ENCODE measurements around the gene CCNE1. TPM values are rescaled to one million over a fixed set of nuclear protein-coding genes. Genes with fewer than 3 reads are reported as not detected.
A peak's percentile ranks its signal among the peaks of the same experiment; 100 is the strongest.

Gene CCNE1
- total RNA-seq, 2 experiments from 2014 or later: 24.5 to 25.7 TPM

DNA sequence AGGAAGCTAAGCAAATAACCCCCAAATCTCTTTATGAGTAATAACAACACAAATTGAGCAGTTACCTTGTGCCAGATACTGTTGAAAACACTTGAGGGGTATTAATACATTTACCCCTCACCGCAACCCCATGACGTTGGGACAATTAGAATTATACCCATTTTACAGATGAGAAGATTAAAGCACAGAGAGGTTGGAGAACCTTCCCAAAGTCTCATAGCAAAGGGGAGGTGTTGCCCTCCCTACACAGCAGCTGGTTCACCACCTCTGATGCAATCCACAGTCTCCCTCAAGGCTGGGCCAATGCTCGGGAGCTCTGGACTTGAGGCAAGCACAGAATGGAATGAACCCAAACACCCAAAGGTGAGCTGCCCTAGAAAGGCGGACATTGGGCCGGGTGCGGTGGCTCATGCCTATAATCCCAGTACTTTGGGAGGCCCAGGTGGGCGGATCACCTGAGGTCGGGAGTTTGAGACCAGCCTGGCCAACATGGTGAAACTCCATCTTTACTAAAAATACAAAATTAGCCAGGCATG lies 3.9 kb upstream of the CCNE1 start:
- H3K4me3 Mint-ChIP-seq: no peak overlapping the region
- intact Hi-C loops (cut with micrococcal nuclease): no loop called here
- peaks cover 3% of the 10 kb centered on the region for H3K36me3 Mint-ChIP-seq (ENCODE audit: low read depth)
- no peaks in the 10 kb centered on the region for H3K9me3 Mint-ChIP-seq
- no peak for DNase-seq
- POLR2A ChIA-PET: interaction anchor here (0.7 kb wide), 1 partner anchor 48 kb away, joined by 3 read pairs; no protein-coding TSS in a partner anchor
- CTCF ChIA-PET: no interaction called here
- TF ChIP-seq CTCF (IDR thresholded peaks at IDR 0.05): no peak
- no peaks in the 10 kb centered on the region for H3K27me3 Mint-ChIP-seq
- H3K4me1 Mint-ChIP-seq (ENCODE audit: low read depth): peaks cover 21% of the 10 kb centered on the region
- no peak for ATAC-seq
- no peak overlapping the region for H3K27ac Mint-ChIP-seq

- H3K4me3 Mint-ChIP-seq: peak overlapping the region; percentile 82
- ChIA-PET CTCF (interaction anchor here (1.1 to 1.7 kb wide), 4 partner anchors 20 to 80 kb away, joined by 3 to 6 read pairs (median 4); no protein-coding TSS in a partner anchor), POLR2A (interaction anchor here (2.4 kb wide), 1 partner anchor 27 kb away, joined by 8 read pairs; no protein-coding TSS in a partner anchor)
- no peaks in the 10 kb centered on the region for H3K27me3 Mint-ChIP-seq
- no peaks in the 10 kb centered on the region for H3K9me3 Mint-ChIP-seq
- H3K36me3 Mint-ChIP-seq (ENCODE audit: low read depth): peaks cover 15% of the 10 kb centered on the region
- peaks cover 20% of the 10 kb centered on the region for H3K4me1 Mint-ChIP-seq (ENCODE audit: low read depth)
- TF ChIP-seq CTCF (IDR thresholded peaks at IDR 0.05): no peak
- ATAC-seq (no peak), DNase-seq (no peak)
- peak overlapping the region; percentile 93 for H3K27ac Mint-ChIP-seq
- intact Hi-C loops (cut with micrococcal nuclease): no loop called here
Measured at GRCh38 chr19:29809795-29810503, 1.8 kb upstream of the CCNE1 start.

DNA sequence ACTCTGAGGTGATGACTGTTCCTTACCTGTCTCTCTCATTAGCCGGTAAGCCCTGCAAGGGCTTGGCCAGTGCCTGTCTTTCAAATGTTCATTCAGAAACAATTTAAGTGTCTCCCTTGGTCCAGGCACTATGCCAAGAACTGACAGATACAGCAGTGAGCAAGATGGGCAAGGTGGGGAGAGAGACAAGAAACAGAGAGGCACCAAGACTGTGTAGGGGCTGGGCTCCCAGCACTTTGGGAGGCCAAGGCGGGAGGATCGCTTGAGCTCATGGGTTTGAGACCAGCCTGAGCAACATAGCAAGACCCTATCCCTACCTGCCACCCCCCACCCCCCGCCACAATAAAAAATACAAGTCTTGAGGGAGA lies 1.3 kb upstream of the CCNE1 start:
- ChIA-PET POLR2A (interaction anchor here (2.4 kb wide), 1 partner anchor 26 kb away, joined by 8 read pairs; no protein-coding TSS in a partner anchor), CTCF (interaction anchor here (1.7 kb wide), 1 partner anchor 80 kb away, joined by 6 read pairs; no protein-coding TSS in a partner anchor)
- intact Hi-C loops (cut with micrococcal nuclease): no loop called here
- DNase-seq (peak; percentile 18), ATAC-seq (no peak)
- Mint-ChIP-seq H3K9me3 (no peaks in the 10 kb centered on the region), H3K27me3 (no peaks in the 10 kb centered on the region), H3K27ac (peak overlapping the region; percentile 93), H3K36me3 (ENCODE audit: low read depth) (peaks cover 18% of the 10 kb centered on the region), H3K4me3 (peak overlapping the region; percentile 82), H3K4me1 (ENCODE audit: low read depth) (peaks cover 19% of the 10 kb centered on the region)
- TF ChIP-seq CTCF (IDR thresholded peaks at IDR 0.05): no peak

DNA sequence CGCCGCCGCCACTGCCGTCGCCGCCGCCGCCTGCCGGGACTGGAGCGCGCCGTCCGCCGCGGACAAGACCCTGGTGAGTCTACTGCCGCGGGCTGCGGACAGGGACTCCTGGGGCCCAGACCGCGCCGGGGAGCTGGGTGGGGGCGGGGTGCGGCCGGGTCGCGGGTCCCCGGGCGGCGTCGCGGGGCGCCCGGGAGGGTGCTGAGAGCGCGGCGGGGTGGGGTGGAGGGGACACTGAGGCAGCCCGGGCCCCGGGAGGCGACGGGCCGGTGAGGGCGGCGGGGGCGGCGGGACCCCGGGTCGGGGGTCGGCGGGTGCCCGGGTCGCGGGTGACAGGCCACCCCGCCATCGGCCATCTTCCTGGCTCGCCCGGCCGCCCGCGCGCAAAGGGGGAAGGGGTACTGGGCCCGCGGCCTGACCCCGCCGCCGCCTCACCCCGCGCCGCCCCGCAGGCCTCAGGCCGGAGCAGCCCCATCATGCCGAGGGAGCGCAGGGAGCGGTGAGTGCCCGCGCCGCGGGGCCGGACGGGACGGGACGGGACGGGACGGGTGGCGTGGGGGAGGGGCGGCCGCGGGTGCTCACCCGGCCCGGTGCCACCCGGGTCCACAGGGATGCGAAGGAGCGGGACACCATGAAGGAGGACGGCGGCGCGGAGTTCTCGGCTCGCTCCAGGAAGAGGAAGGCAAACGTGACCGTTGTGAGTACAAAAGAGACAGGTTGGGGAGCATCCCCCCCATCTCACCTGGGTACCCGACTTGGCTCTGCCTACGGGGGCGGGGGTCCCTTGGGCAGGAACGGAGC lies 489 bp downstream of the CCNE1 start:
- peak overlapping the region; percentile 83 for H3K4me3 Mint-ChIP-seq
- TF ChIP-seq CTCF (IDR thresholded peaks at IDR 0.05): no peak
- peak overlapping the region; percentile 81 for H3K27ac Mint-ChIP-seq
- POLR2A ChIA-PET: interaction anchor here (0.5 to 1.9 kb wide), 8 partner anchors 10 to 28 kb away, joined by 3 to 11 read pairs (median 4); no protein-coding TSS in a partner anchor
- H3K36me3 Mint-ChIP-seq (ENCODE audit: low read depth): peaks cover 22% of the 10 kb centered on the region
- peak; percentile 16 for DNase-seq
- no peaks in the 10 kb centered on the region for H3K27me3 Mint-ChIP-seq
- CTCF ChIA-PET: interaction anchor here (1.0 to 1.3 kb wide), 2 partner anchors 17 to 61 kb away, joined by 3 read pairs; no protein-coding TSS in a partner anchor
- peak; percentile 2 for ATAC-seq
- no peaks in the 10 kb centered on the region for H3K9me3 Mint-ChIP-seq
- peaks cover 19% of the 10 kb centered on the region for H3K4me1 Mint-ChIP-seq (ENCODE audit: low read depth)
- intact Hi-C loops (cut with micrococcal nuclease): no loop called here

All from activated CD8-positive, alpha-beta T cell treated with anti-CD3 and anti-CD28 coated beads for 36 hours (primary cell).